GF-D8 (cell line): Measurements from ENCODE around the gene ZNF438.
"Not testable (repeated sequence)": the region's sequence is repeated elsewhere in the genome, so short reads cannot be mapped to it uniquely, and the experiment has no call there.

Source experiments
- DNase-seq: peaks from one replicate; lab custom pipeline; 2025; lab: John Stamatoyannopoulos, UW

ZNF438 gene

DNA sequence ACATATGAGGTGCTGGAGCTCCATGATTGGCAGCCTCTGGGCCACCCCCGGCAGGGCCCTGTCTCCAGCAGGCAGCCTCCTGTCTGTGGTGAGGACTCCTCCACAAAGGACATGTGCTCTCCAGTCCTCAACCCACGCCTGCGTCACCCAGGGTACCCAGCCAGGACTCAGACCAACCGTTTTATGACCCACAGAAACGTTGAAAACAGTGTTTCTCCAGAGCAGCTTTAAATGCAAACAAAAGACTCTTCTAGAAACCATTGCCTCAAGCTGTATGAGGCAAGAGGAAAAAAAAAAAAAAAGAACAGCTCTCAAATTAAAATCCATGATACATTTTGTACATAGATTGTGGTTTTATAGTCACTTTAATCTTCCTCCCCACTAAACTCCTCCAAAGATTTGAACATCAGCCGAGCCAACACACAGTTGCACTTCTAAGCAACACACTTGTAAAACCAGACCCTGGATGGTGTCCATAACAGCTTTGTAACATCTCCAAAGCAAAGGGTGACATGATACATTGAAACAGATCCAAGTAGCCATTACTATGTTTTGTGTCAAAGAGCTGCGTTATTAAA lies 227.1 kb downstream of the ZNF438 start:
- no peak for DNase-seq

DNA sequence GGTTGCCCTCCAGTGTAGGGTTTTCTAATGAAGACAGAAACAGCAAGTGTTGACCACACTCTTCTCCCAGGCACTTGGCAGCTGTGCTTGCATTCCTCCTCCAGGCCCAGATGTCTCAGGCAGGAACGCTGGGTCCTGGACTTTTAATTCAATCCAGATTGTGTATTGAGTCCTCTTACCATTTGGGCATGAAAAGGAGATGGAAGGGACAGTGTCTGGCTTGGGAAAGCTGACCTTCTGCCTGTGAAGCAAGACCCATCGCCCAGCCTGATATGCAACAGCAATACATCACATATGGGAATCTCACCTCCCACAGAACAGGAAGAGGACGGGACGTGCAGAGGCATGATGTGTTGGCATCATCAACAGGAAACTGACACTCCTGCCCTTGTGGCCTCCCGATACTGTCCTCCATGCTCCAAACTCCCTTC lies 227.8 kb downstream of the ZNF438 start:
- no peak for DNase-seq

DNA sequence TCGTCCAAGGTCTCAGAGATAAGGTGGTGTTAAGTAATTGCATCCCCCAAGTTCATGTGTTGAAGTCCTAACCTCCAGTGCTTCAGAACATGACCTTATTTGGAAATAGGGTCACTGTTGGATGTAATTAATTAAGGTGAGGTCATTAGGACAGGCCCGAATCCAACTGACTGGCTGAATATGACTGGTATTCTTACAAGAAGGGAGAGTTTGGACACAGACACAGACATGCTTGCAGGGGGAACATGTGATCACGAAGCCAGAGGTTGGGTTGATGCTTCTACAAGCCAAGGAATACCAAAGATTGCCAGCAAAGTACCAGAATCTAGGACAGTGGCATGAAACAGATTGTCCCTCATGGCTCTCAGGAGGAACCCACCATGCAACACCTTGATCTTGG lies 228.6 kb downstream of the ZNF438 start:
- no peak for DNase-seq

DNA sequence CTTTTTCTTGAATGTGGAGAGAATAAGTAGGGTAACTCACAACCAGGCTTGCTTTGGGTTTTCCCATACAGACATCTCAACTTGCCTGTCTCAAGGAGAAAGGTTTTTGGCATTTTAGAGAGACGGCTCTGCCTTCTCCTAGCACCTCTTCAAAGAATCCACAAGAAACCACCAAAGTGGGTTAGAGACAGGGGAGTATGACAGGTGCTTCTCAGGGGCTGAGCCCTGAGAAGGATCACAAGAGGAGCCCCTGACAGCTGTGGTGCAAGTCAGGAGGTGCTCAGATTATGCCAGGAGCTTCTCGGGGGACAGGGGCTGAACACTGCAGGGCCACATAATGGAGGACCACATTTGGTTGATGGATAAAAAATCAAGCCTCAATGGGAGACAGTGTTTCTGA lies 231.3 kb downstream of the ZNF438 start:
- DNase-seq = no peak

DNA sequence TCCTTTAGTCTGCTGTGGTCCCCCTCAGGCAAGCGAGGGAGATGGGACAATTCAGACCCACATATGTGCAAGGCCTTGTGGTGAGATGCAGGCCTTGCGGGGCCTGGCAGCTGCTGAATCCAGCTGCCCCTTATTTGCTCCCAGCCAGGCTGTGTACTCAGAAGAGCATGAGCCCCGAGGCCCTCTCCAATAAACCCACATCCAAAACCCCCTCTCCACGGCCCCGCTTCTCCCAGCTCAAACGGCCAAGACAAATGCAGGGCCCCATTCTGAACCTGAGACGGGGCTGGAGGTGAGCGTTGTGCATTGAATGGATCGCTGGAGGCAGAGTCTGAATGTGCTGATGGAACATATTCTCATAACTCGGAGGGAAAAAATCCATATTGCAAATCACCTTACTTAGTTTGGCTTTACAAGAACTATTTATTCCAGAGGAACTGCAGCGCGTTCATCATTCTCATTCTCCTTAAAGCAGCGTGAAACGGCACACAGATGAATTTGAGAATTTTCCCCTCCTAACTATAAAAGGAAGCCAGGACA lies 232.9 kb downstream of the ZNF438 start:
- DNase-seq = no peak

DNA sequence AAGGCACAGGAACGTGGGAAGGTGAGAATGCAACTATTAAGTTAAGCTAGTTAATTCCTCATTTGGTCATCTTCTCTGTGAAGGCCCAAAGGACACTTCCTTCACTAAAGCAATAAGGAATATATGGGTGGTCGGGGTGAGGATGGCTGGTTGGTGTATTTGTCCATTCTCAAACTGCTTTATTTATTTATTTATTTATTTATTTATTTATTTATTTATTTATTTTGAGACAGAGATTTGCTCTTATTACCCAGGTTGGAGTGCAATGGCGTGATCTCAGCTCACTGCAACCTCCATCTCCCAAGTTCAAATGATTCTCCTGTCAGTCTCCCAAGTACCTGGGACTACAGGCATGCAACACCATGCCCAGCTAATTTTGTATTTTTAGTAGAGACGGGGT lies 236.6 kb downstream of the ZNF438 start:
- not testable (repeated sequence) for DNase-seq
